ENCODE data around the gene TRPC1.

TRPC1 gene

GRCh38 chr3:142817897-142818296 is 94.1 kb downstream of the TRPC1 start:
- H3K9me2 ChIP-seq (replicated peaks; ENCODE audit: insufficient read depth, low read length), result no peaks in the 10 kb centered on the region
- TF ChIP-seq CTCF (IDR thresholded peaks at IDR 0.05; ENCODE audit: insufficient read depth, low read length, poor library complexity, severe bottlenecking) (no peak), EZH2phosphoT487 (conservative IDR thresholded peaks at IDR 0.05; ENCODE audit: low read length) (no peak)
- H3K4me2 ChIP-seq (ENCODE audit: low read depth, low read length, poor library complexity, severe bottlenecking), result no peak overlapping the region
- no peak overlapping the region for H3K27ac ChIP-seq (ENCODE audit: low read depth, low read length)
- no peak overlapping the region for H2AFZ ChIP-seq (ENCODE audit: low read depth, low read length, severe bottlenecking)
- H3K36me3 ChIP-seq (ENCODE audit: low read length), result no peaks in the 10 kb centered on the region
- no peaks in the 10 kb centered on the region for H3F3A ChIP-seq (ENCODE audit: insufficient read depth)
- no peak overlapping the region for H3K9ac ChIP-seq (ENCODE audit: low read length)
- H3K79me2 ChIP-seq (ENCODE audit: insufficient read depth, low read length), result no peaks in the 10 kb centered on the region
- no peaks in the 10 kb centered on the region for H3K9me3 ChIP-seq (ENCODE audit: insufficient read depth, low read length)
- H3K4me3 ChIP-seq (ENCODE audit: insufficient read depth, low read length, poor library complexity, severe bottlenecking), result no peak overlapping the region
- no peaks in the 10 kb centered on the region for H4K20me1 ChIP-seq (ENCODE audit: low read depth, low read length)
- H3K27me3 ChIP-seq (ENCODE audit: low read length), result no peaks in the 10 kb centered on the region

GRCh38 chr3:142818651-142819050 is 94.8 kb downstream of the TRPC1 start:
- no peaks in the 10 kb centered on the region for H3K9me2 ChIP-seq (replicated peaks; ENCODE audit: insufficient read depth, low read length)
- H3K79me2 ChIP-seq (ENCODE audit: insufficient read depth, low read length), result no peaks in the 10 kb centered on the region
- no peaks in the 10 kb centered on the region for H3K36me3 ChIP-seq (ENCODE audit: low read length)
- H3K4me2 ChIP-seq (ENCODE audit: low read depth, low read length, poor library complexity, severe bottlenecking), result no peak overlapping the region
- no peaks in the 10 kb centered on the region for H3K9me3 ChIP-seq (ENCODE audit: insufficient read depth, low read length)
- no peak overlapping the region for H3K9ac ChIP-seq (ENCODE audit: low read length)
- no peak overlapping the region for H3K27ac ChIP-seq (ENCODE audit: low read depth, low read length)
- TF ChIP-seq CTCF (IDR thresholded peaks at IDR 0.05; ENCODE audit: insufficient read depth, low read length, poor library complexity, severe bottlenecking) (no peak), EZH2phosphoT487 (conservative IDR thresholded peaks at IDR 0.05; ENCODE audit: low read length) (no peak)
- no peaks in the 10 kb centered on the region for H3K27me3 ChIP-seq (ENCODE audit: low read length)
- H2AFZ ChIP-seq (ENCODE audit: low read depth, low read length, severe bottlenecking), result no peak overlapping the region
- H4K20me1 ChIP-seq (ENCODE audit: low read depth, low read length), result no peaks in the 10 kb centered on the region
- no peaks in the 10 kb centered on the region for H3F3A ChIP-seq (ENCODE audit: insufficient read depth)
- no peak overlapping the region for H3K4me3 ChIP-seq (ENCODE audit: insufficient read depth, low read length, poor library complexity, severe bottlenecking)

GRCh38 chr3:142819179-142819578 is 95.3 kb downstream of the TRPC1 start:
- H3K9me2 ChIP-seq (replicated peaks; ENCODE audit: insufficient read depth, low read length), result no peaks in the 10 kb centered on the region
- H4K20me1 ChIP-seq (ENCODE audit: low read depth, low read length), result no peaks in the 10 kb centered on the region
- no peak overlapping the region for H3K4me3 ChIP-seq (ENCODE audit: insufficient read depth, low read length, poor library complexity, severe bottlenecking)
- TF ChIP-seq EZH2phosphoT487 (conservative IDR thresholded peaks at IDR 0.05; ENCODE audit: low read length), result no peak
- TF ChIP-seq CTCF (IDR thresholded peaks at IDR 0.05; ENCODE audit: insufficient read depth, low read length, poor library complexity, severe bottlenecking), result no peak
- no peaks in the 10 kb centered on the region for H3K36me3 ChIP-seq (ENCODE audit: low read length)
- no peaks in the 10 kb centered on the region for H3K27me3 ChIP-seq (ENCODE audit: low read length)
- H3K9ac ChIP-seq (ENCODE audit: low read length), result no peak overlapping the region
- no peaks in the 10 kb centered on the region for H3K79me2 ChIP-seq (ENCODE audit: insufficient read depth, low read length)
- H3K27ac ChIP-seq (ENCODE audit: low read depth, low read length), result no peak overlapping the region
- H3F3A ChIP-seq (ENCODE audit: insufficient read depth), result no peaks in the 10 kb centered on the region
- H2AFZ ChIP-seq (ENCODE audit: low read depth, low read length, severe bottlenecking), result no peak overlapping the region
- no peaks in the 10 kb centered on the region for H3K9me3 ChIP-seq (ENCODE audit: insufficient read depth, low read length)
- H3K4me2 ChIP-seq (ENCODE audit: low read depth, low read length, poor library complexity, severe bottlenecking), result no peak overlapping the region
